Measurements from ENCODE around the gene RETREG3.
A peak's percentile ranks its signal among the peaks of the same experiment; 100 is the strongest.
"Not testable (repeated sequence)": the region's sequence is repeated elsewhere in the genome, so short reads cannot be mapped to it uniquely, and the experiment has no call there.

The RETREG3 gene, protein sequence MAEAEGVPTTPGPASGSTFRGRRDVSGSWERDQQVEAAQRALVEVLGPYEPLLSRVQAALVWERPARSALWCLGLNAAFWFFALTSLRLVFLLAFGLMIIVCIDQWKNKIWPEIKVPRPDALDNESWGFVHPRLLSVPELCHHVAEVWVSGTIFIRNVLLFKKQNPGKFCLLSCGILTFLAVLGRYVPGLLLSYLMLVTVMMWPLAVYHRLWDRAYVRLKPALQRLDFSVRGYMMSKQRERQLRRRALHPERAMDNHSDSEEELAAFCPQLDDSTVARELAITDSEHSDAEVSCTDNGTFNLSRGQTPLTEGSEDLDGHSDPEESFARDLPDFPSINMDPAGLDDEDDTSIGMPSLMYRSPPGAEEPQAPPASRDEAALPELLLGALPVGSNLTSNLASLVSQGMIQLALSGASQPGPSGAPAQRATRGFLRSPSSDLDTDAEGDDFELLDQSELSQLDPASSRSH

GRCh38 chr17:42609182-42609813, at the start of gene RETREG3, which contains the start of gene TUBG1:
TSS of gene RETREG3 (minus strand) at chr17:42609374. CDS start at chr17:42609324, 50 bp downstream.
TSS of gene TUBG1 (plus strand) at chr17:42609683. CDS start at chr17:42609738, 55 bp downstream.
- peak; percentile 100 for DNase-seq (ENCODE audit: low read depth)

- DNase-seq (ENCODE audit: low read depth), result no peak
Measured at GRCh38 chr17:42657824-42658588, 48.8 kb upstream of the RETREG3 start.

GRCh38 chr17:42655528-42655927, 46.4 kb upstream of the RETREG3 start:
- peak; percentile 93 for DNase-seq (ENCODE audit: low read depth)

DNA sequence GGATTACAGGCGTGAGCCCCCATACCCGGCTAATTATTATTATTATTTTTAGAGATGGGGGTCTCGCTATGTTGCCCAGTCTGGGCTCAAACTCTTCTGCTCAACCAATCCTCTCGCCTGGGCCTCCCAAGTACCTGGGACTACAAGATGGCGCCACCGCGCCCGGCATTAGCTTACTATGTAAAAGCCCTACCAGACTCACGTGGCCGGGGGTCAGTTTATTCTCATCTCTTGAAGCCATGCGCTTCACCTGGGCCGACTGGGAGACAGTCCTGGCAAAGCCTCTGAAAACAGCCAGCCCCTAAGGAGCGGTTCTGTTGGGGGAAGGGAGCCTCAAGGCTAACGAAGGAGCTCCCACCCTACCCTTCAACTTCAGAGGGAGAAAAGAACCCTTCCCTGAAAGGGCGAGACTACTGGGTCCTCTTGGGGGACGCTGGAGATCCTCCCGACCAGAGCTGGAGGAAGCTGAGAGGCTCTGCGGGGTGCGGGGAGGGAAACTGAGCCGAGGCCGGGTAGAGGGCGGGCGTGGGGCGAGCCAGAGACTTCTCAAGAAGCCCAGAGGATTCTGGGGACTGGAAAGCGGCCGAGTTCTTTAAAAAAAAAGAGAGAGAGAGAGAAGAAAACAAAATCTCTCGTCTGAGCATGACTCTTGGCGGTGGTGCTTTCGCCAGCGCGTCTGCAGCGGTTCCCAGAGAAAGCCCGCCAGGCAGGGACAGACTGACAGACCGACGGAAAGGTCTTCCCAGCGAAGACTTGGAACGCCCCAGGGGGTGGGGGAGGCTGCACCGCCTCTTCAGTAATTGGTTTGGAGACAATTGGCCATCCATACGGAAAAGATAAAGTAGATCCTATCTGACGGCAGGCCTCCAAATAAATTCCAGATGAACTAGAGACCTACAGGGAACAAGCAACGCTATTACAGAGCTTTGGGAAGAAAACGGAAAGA, 44.3 kb upstream of the RETREG3 start:
- DNase-seq (ENCODE audit: low read depth), result peak; percentile 73

DNA sequence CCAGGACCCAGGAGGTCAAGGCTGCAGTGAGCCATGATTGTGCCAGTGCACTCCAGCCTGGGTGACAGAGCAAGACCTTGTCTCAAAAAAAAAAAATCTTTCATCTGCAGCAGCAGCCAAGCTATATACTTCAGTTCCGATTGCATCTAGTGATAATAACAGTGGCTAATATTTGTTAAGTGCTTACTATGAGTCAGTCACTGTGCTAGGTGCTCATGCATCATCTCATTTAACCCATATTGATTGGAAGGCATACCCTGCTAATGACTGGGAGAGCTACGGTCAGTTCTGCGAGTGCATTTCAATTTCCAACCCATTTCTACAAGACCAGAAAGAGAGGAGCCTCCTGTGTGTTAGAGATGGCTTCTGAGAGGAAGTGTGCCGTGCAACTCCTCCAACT, 42.2 kb upstream of the RETREG3 start:
- DNase-seq (ENCODE audit: low read depth), result no peak

DNA sequence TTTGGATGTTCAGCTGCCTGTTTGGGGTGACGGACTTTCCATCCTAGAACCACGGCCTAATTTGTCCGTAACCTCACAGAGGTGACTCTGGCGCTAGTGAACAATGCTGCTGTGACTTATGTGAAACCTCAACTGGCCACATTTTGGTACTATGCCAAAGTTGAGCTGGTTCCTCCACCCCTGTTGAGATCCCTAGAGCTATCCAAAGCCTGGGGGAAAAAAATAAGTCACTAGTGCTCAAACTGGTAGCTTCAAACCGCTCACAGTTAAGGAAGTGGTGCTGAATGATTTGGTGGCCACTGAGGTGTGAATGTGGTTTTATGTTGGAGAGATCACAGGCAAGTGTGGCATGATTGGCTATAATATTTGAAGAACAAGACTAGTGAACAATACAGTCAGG, 38.6 kb upstream of the RETREG3 start:
- DNase-seq (ENCODE audit: low read depth), result no peak

DNA sequence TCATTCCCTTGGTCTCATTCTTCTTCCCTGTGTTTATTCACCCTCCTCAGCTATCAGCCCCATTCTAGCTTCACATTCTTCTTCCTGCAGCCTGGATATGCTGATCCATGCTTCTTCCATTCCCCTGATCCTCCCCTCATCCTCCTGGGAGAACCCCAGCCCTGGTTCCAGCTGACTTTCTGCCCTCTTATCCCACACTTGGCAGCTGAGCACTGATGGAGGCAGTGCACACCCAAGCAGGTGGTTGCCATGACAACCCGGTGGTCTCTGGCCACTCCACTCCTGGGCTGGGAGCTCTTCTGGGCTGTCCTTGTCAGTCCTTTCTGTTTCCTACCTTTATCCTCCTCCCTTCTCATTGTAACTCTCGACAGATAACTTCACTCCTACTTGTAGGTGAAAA, 33.2 kb upstream of the RETREG3 start:
- DNase-seq (ENCODE audit: low read depth), result no peak

GRCh38 chr17:42640121-42640520, 30.9 kb upstream of the RETREG3 start:
- no peak for DNase-seq (ENCODE audit: low read depth)

DNA sequence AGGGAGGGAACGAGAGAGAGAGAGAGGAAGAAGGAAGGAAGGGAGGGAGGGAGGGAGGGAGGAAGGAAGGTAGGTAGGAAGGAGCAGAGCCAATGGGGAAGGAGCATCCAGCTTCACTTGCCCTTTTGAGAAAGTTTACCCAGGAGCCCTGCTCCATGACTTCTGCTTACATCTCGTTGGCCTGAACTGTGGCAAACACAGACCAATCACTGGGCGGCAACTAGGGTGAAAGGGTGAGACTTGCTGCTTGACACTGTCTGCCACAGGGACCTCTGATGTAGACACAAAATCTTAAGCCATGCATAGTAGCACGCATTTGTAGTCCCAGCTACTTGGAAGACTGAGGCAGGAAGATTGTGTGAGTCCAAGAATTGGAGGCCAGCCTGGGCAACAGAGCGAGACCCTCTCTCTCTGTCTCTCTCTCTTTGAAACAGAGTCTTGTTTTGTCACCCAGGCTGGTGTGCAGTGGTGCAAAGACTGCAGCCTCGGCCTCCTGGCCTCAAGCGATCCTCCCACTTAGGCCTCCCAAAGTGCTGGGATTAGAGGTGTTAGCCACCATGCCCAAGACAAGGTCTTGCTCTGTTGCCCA, 30.4 kb upstream of the RETREG3 start:
- DNase-seq (ENCODE audit: low read depth), result no peak

GRCh38 chr17:42632949-42633444, 23.8 kb upstream of the RETREG3 start:
- DNase-seq (ENCODE audit: low read depth), result no peak

DNA sequence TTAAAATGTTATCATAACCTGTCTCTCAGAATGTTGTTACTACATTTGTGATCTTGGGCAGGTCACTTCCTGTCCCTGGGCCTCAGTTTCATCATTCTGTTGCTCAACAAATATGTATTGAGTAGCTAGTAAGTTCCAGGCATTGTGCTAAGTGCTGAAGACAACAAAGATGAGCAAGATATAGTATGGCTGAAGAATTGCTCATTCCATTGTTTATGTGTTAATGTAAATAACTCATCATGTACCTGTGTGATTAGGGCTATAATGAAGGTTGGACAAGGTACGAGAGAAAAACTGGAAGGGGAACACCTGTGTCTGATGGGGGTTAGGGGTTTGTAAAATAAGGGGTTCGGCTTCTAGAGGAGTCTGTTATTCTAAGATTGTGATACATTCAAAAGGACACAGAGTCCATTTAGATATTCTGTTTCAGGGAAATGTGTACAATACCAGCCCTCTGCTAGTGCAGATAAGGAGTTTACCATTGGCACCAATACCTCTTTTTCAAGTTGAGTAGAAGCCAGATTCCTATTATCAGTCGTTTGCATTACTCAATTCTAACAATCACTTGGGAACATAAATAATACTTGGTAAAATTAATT, 20.3 kb upstream of the RETREG3 start:
- DNase-seq (ENCODE audit: low read depth), result peak; percentile 17

- not testable (repeated sequence) for DNase-seq (ENCODE audit: low read depth)
Measured at GRCh38 chr17:42627032-42627764, 18.0 kb upstream of the RETREG3 start.

DNA sequence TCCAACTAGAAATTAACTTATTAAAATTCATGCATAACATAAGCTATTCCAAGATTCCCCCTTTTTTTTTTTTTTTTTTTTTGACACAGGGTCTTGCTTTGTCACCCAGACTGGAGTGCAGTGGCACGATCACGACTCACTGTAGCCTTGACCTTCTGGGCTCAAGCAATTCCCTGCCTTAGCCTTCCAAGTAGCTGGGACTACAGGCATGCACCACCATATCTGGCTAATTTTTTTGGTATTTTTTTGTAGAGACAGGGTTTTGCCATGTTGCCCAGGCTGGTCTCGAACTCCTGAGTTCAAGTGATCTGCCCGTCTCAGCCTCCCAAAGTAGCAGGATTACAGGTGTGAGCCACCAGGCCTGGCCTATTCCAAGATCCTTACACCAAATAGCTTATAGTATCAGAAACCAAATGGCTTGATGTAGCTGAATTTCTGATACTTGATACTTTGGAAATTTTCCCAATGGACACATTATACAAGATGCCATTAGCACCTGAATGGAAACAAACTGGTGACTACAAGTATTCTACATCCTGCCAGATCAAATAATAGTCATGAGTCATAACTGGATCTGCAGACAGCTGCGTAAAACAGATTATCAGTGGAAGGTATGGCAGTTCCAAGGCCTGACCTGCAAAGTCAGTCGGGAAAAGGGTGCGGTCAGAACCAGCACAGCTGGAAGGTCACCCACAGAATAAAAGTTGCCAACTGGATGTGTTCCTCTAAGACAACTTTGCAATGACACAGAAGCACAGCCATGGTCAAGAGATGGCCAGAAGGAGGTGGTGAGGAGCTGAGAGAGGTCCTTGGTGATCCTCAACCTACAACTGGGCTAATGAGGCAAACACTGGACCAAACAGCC, 14.8 kb upstream of the RETREG3 start:
- peak; percentile 49 for DNase-seq (ENCODE audit: low read depth)

GRCh38 chr17:42623271-42623670, 14.1 kb upstream of the RETREG3 start:
- DNase-seq (ENCODE audit: low read depth), result no peak

- DNase-seq (ENCODE audit: low read depth), result not testable (repeated sequence)
Measured at GRCh38 chr17:42621987-42622386, 12.8 kb upstream of the RETREG3 start.

DNA sequence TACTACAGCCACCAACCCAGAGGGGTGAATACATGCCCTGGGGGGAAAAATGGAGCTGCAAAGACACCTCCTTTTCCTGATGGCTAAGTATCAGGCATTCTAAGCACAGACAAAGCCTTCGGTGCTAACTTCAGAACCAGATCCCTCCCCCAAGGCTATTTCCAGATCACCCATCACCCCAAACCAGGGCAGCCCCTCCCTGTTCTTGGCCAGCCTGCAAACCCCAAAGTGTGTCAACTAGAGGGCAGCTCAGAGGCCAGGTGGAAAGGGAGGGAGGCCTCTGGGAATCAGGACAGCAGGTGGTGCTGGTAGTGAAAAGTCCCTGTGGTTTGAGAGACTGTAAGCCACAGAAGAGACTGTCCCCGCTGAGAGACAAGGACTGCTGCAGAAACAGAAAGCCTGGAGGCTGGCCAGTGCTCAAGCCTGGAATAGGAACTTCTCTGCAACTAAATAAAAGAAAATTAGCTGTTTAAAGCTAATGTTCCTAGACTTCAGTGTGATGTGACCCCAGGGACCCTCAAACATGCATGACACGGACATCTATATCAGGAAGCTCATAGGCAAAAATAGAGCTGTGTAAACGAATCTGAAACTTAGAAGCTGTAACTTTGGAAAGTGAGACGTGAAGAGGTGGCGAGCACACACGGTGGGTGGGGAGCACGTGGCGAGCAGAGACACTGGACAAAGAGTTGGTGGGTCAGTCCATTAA, 9.4 kb upstream of the RETREG3 start:
- peak; percentile 52 for DNase-seq (ENCODE audit: low read depth)

DNA sequence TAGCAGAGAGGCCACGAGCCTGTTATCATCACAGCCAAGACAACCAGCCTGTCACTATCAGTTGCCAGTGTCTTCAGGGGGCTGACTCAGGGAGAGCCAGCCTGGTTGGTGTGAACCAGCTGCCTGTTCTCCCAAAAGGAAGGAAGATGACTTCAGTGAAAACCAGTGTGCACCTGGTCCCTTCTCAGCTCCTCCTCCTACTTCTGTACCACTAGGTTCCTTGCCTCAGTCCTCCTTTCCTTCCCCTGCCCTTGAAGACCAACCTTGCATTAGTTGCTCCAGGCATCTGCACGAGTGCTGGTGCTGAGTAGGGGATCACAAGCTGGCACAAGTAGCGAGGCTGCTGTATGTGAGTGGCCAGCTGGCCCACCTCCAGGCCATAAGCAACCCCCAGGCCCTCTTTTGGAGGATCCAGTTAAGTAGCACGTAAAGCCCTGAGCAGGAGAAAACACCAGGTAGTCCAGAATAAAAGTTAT, 8.8 kb upstream of the RETREG3 start:
- no peak for DNase-seq (ENCODE audit: low read depth)
